Measurements from ENCODE around the gene CRYBA4.

- no peak for TF ChIP-seq CTCF (IDR thresholded peaks at IDR 0.05; ENCODE audit: low read length)
- no peak for TF ChIP-seq EZH2 (IDR thresholded peaks at IDR 0.05; ENCODE audit: borderline replicate concordance, low read length)
These were observed 41.4 kb upstream of the CRYBA4 start for GRCh38 chr22:26580240-26580962.
